NOMO-1 treated with DMSO at 0.1 percent for 48 hours (cell line): ENCODE results near the gene EXOSC3.
A peak's percentile ranks its signal among the peaks of the same experiment; 100 is the strongest.
"Not testable (repeated sequence)": the region's sequence is repeated elsewhere in the genome, so short reads cannot be mapped to it uniquely, and the experiment has no call there.

Experiments used
- DNase-seq: peaks from one replicate; lab custom pipeline; 2025; ENCODE audit not compliant: unreplicated experiment; lab: John Stamatoyannopoulos, UW

The EXOSC3 gene

GRCh38 chr9:37776328-37776727 lies 8.5 kb downstream of the EXOSC3 start:
- DNase-seq: no peak

- no peak for DNase-seq
These were observed 9.5 kb downstream of the EXOSC3 start for GRCh38 chr9:37775216-37775919.

DNA sequence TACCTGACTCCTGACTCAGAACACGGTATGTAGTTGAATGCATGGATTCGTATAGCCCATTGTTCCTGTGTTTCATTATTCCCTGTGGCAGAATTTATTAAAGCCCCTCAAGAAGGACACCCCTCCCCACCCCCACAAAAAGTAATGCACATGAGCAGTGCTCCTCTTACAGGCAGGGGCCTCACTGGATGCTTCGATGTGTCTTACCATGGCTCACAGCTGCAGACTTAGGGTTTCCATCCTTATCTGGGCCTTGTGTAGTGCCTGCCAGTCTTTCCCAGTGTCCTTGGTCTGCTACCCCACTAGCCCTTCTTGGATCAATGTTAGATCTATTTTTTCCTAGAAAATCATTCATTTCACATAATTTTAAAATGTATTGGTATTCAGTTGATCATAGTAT lies 14.9 kb downstream of the EXOSC3 start:
- no peak for DNase-seq

DNA sequence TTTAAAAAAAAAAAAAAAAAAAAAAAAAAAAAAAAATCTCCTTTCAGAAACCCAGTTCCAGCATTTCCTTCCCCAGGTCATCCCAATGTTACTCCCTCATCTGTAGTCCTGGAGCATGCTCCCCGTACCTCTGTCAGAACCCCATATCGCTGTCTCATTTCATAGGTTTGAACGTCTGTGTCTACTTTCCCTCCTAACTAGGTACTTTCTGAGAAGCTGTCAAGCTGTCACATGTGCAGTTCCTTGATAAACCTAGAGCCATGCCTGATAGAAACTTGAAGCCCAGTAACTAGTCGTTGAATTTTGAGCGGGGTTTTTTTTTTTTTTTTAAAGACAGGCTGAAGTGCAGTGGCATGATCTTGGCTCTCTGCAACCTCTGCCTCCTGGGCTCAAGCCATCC lies 15.6 kb downstream of the EXOSC3 start:
- DNase-seq: no peak

DNA sequence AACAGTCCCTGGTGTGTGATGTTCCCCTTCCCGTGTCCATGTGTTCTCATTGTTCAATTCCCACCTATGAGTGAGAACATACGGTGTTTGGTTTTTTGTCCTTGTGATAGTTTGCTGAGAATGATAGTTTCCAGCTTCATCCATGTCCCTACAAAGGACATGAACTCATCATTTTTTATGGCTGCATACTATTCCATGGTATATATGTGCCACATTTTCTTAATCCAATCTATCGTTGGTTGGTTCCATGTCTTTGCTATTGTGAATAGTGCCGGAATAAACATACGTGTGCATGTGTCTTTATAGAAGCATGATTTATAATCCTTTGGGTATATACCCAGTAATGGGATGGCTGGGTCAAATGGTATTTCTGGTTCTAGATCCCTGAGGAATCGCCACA lies 19.6 kb downstream of the EXOSC3 start:
- not testable (repeated sequence) for DNase-seq

GRCh38 chr9:37761511-37761910 lies 23.4 kb downstream of the EXOSC3 start:
- DNase-seq: no peak

GRCh38 chr9:37760416-37761161 lies 24.3 kb downstream of the EXOSC3 start:
- no peak for DNase-seq

DNA sequence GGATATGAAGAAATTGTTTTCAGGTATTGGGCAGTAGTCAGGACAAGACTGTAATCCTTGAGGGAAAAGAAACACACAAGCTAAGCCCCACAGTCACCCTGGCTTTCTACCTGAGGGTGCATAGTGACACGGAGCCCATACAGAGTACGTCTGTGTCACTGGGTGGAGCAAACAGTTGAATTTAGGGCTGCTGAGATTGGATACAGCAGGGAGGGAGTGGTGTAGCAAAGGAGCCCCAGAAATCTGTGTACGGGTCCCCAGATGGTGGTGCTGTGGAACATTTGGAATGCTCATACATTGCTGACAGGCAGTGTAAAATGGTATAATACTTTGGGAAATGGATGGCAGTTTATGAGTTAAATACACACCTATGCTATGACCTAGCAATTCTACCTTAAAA lies 26.1 kb downstream of the EXOSC3 start:
- DNase-seq: no peak

- DNase-seq: peak; percentile 46
These were observed 31.2 kb downstream of the EXOSC3 start, which contains the start of gene TRMT10B for GRCh38 chr9:37753489-37754190. TSS of gene TRMT10B (plus strand) at chr9:37753805. CDS start at chr9:37761932, 8,127 bp downstream.

DNA sequence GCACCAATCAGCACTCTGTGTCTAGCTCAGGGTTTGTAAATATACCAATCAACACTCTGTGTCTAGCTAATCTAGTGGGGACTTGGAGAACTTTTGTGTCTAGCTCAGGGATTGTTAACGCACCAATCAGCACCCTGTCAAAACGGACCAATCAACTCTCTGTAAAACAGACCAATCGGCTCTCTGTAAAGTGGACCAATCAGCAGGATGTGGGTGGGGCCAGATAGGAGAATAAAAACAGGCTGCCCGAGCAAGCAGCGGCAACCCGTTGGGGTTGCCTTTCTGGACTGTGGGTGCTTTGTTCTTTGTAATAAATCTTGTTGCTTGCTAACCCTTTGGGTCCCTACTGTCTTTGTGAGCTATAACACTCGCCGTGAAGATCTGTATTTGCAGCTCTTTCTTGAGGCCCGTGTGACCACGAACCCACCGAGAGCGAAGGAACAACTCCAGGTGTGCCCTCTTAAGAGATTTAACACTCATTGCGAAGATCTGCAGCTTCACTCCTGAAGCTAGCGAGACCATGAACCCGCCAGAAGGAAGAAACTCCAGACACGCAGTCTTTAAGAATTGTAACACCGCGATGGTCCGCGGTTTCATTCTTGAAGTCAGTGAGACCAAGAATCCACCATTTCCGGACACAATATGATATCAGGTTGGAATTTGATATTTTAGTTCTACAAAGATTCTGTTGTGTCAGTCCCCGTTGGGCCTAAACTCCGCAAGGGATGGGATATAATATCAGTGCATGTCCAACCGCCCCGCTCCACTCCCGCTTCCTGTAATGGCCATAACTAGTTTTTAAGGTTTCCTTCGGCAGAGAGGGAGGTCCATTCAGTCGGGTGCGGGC lies 32.0 kb downstream of the EXOSC3 start:
- DNase-seq: no peak

GRCh38 chr9:37752112-37752511 lies 32.8 kb downstream of the EXOSC3 start:
- DNase-seq: not testable (repeated sequence)

DNA sequence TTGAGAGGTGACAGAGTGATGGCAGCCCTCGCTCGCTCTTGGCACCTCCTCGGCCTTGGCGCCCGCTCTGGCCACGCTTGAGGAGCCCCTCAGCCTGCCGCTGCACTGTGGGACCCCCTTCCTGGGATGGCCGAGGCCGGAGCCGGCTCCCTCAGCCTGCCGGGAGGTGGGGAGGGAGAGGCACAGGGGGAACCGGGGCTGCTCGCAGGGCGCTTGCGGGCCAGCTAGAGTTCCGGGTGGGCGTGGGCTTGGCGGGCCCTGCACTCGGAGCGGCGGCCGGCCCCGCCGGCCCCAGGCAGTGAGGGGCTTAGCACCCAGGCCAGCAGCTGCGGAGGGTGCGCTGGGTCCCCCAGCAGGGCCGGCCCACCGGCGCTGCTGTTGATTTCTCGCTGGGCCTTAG lies 33.2 kb downstream of the EXOSC3 start:
- not testable (repeated sequence) for DNase-seq

- no peak for DNase-seq
These were observed 33.7 kb downstream of the EXOSC3 start for GRCh38 chr9:37751186-37751585.

DNA sequence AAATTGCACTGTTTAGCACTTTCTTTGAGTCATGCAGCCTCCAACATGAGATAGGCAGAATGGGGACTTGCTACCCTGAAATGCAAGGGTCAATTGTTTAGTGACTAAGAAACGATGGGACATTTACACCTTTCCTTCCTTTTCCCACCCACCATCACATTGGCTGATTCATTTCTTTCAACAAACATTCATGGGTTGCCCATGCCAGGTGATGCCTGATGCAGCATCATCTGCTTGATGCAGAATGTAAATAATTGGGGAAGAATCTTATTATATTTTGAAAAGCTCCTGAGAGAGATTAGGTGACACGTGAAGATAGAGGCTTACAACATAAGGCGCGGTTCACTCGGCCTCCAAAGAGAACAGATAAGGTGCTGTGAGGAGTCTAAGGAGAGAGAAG lies 35.7 kb downstream of the EXOSC3 start:
- DNase-seq: no peak

- peak; percentile 4 for DNase-seq
These were observed 37.6 kb downstream of the EXOSC3 start for GRCh38 chr9:37747271-37747753.

DNA sequence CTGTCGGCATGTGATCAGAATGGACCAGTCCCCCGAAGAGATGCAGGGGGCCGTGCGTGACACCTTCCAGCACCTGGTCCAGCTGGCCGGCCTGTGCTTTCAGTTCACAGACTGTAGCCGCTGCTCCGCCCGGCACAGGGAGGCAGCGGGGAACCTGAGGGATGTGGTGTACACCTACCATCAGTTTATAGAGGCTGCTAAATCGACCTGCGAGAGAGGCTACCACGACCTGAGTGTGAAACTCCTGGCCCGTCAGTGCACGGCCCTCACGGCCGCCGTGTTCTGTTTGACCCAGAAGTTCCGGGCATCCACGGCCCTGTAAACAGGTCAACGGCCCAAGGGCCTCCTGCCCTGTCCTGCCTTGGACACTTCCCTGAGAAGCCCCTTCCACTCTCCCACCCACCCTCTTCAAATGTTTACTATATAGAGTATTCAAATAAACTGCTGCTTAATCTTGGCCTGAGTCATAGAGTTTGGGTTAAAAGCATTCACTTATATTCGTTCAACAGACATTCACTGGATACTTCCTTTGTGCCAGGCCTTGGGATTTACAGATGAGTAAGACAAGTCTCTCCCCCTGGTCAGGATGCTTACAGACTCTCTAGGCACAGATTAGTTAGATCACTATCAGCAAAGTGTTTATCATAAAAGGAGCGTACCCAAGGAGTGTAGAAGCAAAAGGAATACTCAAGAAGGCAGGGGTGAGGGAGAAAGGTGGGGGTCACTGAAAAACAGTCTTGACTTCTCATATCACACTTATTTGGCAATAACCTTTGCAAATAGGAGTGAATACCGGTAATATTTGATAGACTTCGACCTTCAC lies 38.2 kb downstream of the EXOSC3 start:
- DNase-seq: no peak

DNA sequence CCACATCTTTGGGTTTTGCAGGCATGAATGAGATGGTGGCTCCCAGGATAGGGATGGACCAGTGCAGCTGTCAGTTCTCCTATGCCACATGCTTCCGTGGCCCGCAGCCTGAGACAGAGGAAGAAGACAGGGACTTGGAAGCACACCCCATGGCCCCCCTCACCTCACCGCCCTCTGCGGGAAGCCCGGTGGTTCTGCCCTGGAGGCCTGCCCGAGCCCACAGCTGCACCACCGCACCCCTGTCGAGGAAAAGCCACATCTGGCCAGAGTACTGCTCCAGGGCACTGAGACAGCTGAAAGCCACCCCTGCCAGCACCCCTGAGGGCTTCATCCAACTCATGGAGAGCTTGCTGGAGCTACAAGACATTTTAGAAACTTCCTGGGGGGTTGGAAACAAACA lies 38.9 kb downstream of the EXOSC3 start:
- DNase-seq: no peak

DNA sequence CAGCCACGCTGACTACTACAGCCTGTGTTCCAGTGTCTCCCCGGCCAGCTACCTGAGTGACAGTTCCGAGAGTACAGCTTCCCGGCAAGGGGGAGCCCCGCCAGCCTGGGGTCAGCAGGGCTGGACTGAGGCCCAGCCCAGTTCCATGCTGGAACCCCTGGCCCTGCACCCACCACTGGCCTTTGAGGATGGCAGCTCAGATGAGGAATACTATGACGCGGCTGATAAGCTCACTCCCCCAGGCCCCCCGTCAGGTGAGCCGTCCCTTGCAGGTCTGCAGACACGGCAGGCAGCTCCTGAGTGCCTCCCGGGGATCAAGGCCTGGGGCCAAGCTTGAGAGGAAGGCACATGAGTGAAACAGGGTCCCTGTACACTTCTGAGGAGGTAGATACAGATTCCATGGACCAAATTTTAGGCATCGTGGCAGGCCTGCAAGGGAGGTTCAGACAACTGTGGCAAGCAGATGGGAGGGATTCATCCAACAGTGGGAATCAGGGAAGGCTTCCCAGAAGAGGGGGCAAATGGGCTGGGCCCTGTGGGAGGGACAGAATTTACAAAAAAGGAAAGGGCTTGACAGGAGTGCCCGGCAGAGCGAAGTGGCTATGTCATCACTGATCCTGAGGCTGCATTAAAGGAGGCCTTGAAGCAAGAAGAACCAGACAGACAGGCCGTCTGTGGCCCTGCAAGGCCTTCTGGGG lies 44.1 kb downstream of the EXOSC3 start:
- no peak for DNase-seq

GRCh38 chr9:37740128-37740527 lies 44.7 kb downstream of the EXOSC3 start:
- DNase-seq: no peak
